ENCODE measurements around the gene SLC39A8.

Gene SLC39A8

GRCh38 chr4:102230194-102230593, 115.1 kb downstream of the SLC39A8 start:
- no peak for TF ChIP-seq ZNF565 (CRISPR knock-in tag; conservative IDR thresholded peaks at IDR 0.05; ENCODE audit: low read depth)
- ATAC-seq, result no peak

- no peak for TF ChIP-seq ISL1 (CRISPR knock-in tag; IDR thresholded peaks at IDR 0.05)
- TF ChIP-seq OSR1 (CRISPR knock-in tag; IDR thresholded peaks at IDR 0.05), result no peak
- ATAC-seq, result no peak
These were observed 117.9 kb downstream of the SLC39A8 start for GRCh38 chr4:102227388-102227787.

GRCh38 chr4:102223461-102223860, 121.8 kb downstream of the SLC39A8 start:
- no peak for ATAC-seq
- TF ChIP-seq PATZ1 (CRISPR knock-in tag; IDR thresholded peaks at IDR 0.05; ENCODE audit: borderline replicate concordance), result no peak
- no peak for TF ChIP-seq GLIS3 (CRISPR knock-in tag; IDR thresholded peaks at IDR 0.05)

- no peak for ATAC-seq
- no peak for TF ChIP-seq ZC3H10 (CRISPR knock-in tag; IDR thresholded peaks at IDR 0.05)
- no peak for TF ChIP-seq OSR1 (CRISPR knock-in tag; IDR thresholded peaks at IDR 0.05)
- no peak for TF ChIP-seq BACH2 (CRISPR knock-in tag; IDR thresholded peaks at IDR 0.05; ENCODE audit: borderline replicate concordance)
- no peak for TF ChIP-seq POU6F1 (CRISPR knock-in tag; IDR thresholded peaks at IDR 0.05; ENCODE audit: borderline replicate concordance, low read depth)
- no peak for TF ChIP-seq PATZ1 (CRISPR knock-in tag; IDR thresholded peaks at IDR 0.05; ENCODE audit: borderline replicate concordance)
- TF ChIP-seq ZFP30 (CRISPR knock-in tag; IDR thresholded peaks at IDR 0.05), result no peak
- no peak for TF ChIP-seq RARB (CRISPR knock-in tag; IDR thresholded peaks at IDR 0.05)
- no peak for TF ChIP-seq TOX (CRISPR knock-in tag; IDR thresholded peaks at IDR 0.05; ENCODE audit: borderline replicate concordance)
- TF ChIP-seq GLIS3 (CRISPR knock-in tag; IDR thresholded peaks at IDR 0.05), result no peak
- no peak for TF ChIP-seq ISL1 (CRISPR knock-in tag; IDR thresholded peaks at IDR 0.05)
- no peak for TF ChIP-seq ZFP3 (CRISPR knock-in tag; IDR thresholded peaks at IDR 0.05)
- no peak for TF ChIP-seq ZNF565 (CRISPR knock-in tag; conservative IDR thresholded peaks at IDR 0.05; ENCODE audit: low read depth)
- TF ChIP-seq CREB5 (CRISPR knock-in tag; IDR thresholded peaks at IDR 0.05; ENCODE audit: low read depth), result no peak
- TF ChIP-seq TCF4 (CRISPR knock-in tag; IDR thresholded peaks at IDR 0.05; ENCODE audit: borderline replicate concordance), result no peak
- TF ChIP-seq ESRRG (CRISPR knock-in tag; IDR thresholded peaks at IDR 0.05), result no peak
- no peak for TF ChIP-seq TSHZ2 (CRISPR knock-in tag; IDR thresholded peaks at IDR 0.05)
- no peak for TF ChIP-seq ZNF70 (CRISPR knock-in tag; IDR thresholded peaks at IDR 0.05)
- TF ChIP-seq CSDC2 (CRISPR knock-in tag; IDR thresholded peaks at IDR 0.05), result no peak
- TF ChIP-seq ZNF8 (CRISPR knock-in tag; IDR thresholded peaks at IDR 0.05), result no peak
These were observed 122.4 kb downstream of the SLC39A8 start for GRCh38 chr4:102222838-102223409.
